Subcutaneous abdominal adipose tissue (tissue), 5 donors: ENCODE measurements around the gene PCDH7.

Experiments
- H3K27ac ChIP-seq: one replicate; pipeline ENCODE4 v1.7.0; 2013; ENCODE audit warnings: low read depth, mild to moderate bottlenecking, inconsistent platforms, low read length, moderate library complexity
- H3K27me3 ChIP-seq, 5 donors: one replicate each; pipeline ENCODE4 v1.7.0; 2013; ENCODE audit warnings: low read length in 5 of 5, inconsistent platforms in 1 of 5; ENCODE audit not compliant: control insufficient read depth in 5 of 5, insufficient read depth in 4 of 5
- H3K36me3 ChIP-seq, 5 donors: one replicate each; pipeline ENCODE4 v1.7.0; 2013; ENCODE audit warnings: low read length in 5 of 5; ENCODE audit not compliant: control insufficient read depth in 5 of 5, insufficient read depth in 5 of 5
- H3K4me1 ChIP-seq, 5 donors: one replicate each; pipeline ENCODE4 v1.7.0; 2013; ENCODE audit warnings: low read length in 5 of 5, mild to moderate bottlenecking in 3 of 5, moderate library complexity in 1 of 5; ENCODE audit not compliant: control insufficient read depth in 5 of 5, insufficient read depth in 5 of 5
- H3K4me3 ChIP-seq, 5 donors: one replicate each; pipeline ENCODE4 v1.7.0; 2013; ENCODE audit warnings: low read length in 5 of 5, low read depth in 1 of 5
- H3K9ac ChIP-seq, 5 donors: one replicate each; pipeline ENCODE4 v1.7.0; 2013; ENCODE audit warnings: low read length in 5 of 5, mild to moderate bottlenecking in 4 of 5, moderate library complexity in 3 of 5
- H3K9me3 ChIP-seq, 5 donors: one replicate each; pipeline ENCODE4 v1.7.0; 2013; ENCODE audit warnings: low read length in 5 of 5; ENCODE audit not compliant: control insufficient read depth in 5 of 5
- donor health status: healthy.
- donor health status: healthy.
- donor health status: healthy.
- donor health status: healthy.
- donor health status: healthy.

Gene PCDH7

GRCh38 chr4:30770812-30771211, 50.6 kb downstream of the PCDH7 start:
- Histone ChIP-seq H3K4me3 (no peak overlapping the region), H3K4me1 (peaks cover 0 to 9% (median 0%) of the 10 kb centered on the region in 5 donors), H3K9ac (no peak overlapping the region), H3K9me3 (no peaks in the 10 kb centered on the region), H3K27me3 (no peaks in the 10 kb centered on the region), H3K36me3 (no peaks in the 10 kb centered on the region), H3K27ac (no peak overlapping the region)

- H3K9me3 ChIP-seq: no peaks in the 10 kb centered on the region
- H3K9ac ChIP-seq: no peak overlapping the region
- H3K27ac ChIP-seq: no peak overlapping the region
- H3K4me1 ChIP-seq: no peaks in the 10 kb centered on the region
- H3K27me3 ChIP-seq: no peaks in the 10 kb centered on the region
- no peak overlapping the region for H3K4me3 ChIP-seq
- no peaks in the 10 kb centered on the region for H3K36me3 ChIP-seq
Measured at GRCh38 chr4:30776451-30776850, 56.3 kb downstream of the PCDH7 start.

GRCh38 chr4:30776921-30777415, 56.8 kb downstream of the PCDH7 start:
- no peaks in the 10 kb centered on the region for H3K27me3 ChIP-seq
- H3K27ac ChIP-seq: no peak overlapping the region
- H3K4me1 ChIP-seq: no peaks in the 10 kb centered on the region
- no peak overlapping the region for H3K9ac ChIP-seq
- H3K9me3 ChIP-seq: no peaks in the 10 kb centered on the region
- no peak overlapping the region for H3K4me3 ChIP-seq
- H3K36me3 ChIP-seq: no peaks in the 10 kb centered on the region
